Osteocyte (in vitro differentiated cells): ENCODE measurements around the gene REC8. TPM values are rescaled to one million over a fixed set of nuclear protein-coding genes. Genes with fewer than 3 reads are reported as not detected.

ENCODE experiments used
- DNase-seq: peaks from one replicate; pipeline ENCODE4 v3.0.0; 2021; ENCODE audit warnings: mixed read lengths; ENCODE audit not compliant: unreplicated experiment; ENCODE audit errors: extremely low spot score
- H3K27ac Mint-ChIP-seq: one replicate; pipeline ENCODE4 v1.8.0; 2021; ENCODE audit warnings: mild to moderate bottlenecking, mixed read lengths; ENCODE audit not compliant: unreplicated experiment
- H3K27me3 Mint-ChIP-seq: one replicate; pipeline ENCODE4 v1.8.0; 2021; ENCODE audit warnings: mixed read lengths; ENCODE audit not compliant: unreplicated experiment
- H3K36me3 Mint-ChIP-seq: one replicate; pipeline ENCODE4 v1.8.0; 2021; ENCODE audit warnings: mixed read lengths; ENCODE audit not compliant: unreplicated experiment
- H3K4me1 Mint-ChIP-seq: one replicate; pipeline ENCODE4 v1.8.0; 2021; ENCODE audit warnings: mixed read lengths; ENCODE audit not compliant: unreplicated experiment
- H3K4me3 Mint-ChIP-seq: one replicate; pipeline ENCODE4 v1.8.0; 2021; ENCODE audit warnings: mild to moderate bottlenecking, moderate library complexity, mixed read lengths; ENCODE audit not compliant: unreplicated experiment
- H3K9me3 Mint-ChIP-seq: one replicate; pipeline ENCODE4 v1.8.0; 2021; ENCODE audit warnings: mixed read lengths; ENCODE audit not compliant: unreplicated experiment
- CTCF ChIP-seq: fragments of 200-600 bp; sonication (generic); IDR thresholded peaks from 2 replicates; pipeline ENCODE4 v1.5.0; 2021; ENCODE audit warnings: antibody characterized with exemption, mild to moderate bottlenecking, moderate library complexity
- total RNA-seq: library from RNA; stranded (reverse); gene quantifications from 2 replicates; pipeline ENCODE4 v1.2.1, GENCODE V29; 2021

Gene REC8
- total RNA-seq, 1 donor from 2014 or later = 8.1 TPM

GRCh38 chr14:24145690-24146452 lies 26.0 kb upstream of the REC8 start:
- Mint-ChIP-seq H3K9me3 (no peaks in the 10 kb centered on the region), H3K36me3 (peaks cover 15% of the 10 kb centered on the region), H3K4me1 (peaks cover 30% of the 10 kb centered on the region), H3K27me3 (no peaks in the 10 kb centered on the region), H3K27ac (peak overlapping the region; percentile 99), H3K4me3 (peak overlapping the region; percentile 99)
- no peak for DNase-seq
- no peak for TF ChIP-seq CTCF

GRCh38 chr14:24146453-24146977 lies 25.4 kb upstream of the REC8 start, which contains the start of gene PSME2:
Gene PSME2 (minus strand): TSS chr14:24146610. CDS start chr14:24146581, 29 bp downstream.
- DNase-seq = peak; percentile 99
- peak within 1 kb of the TSS; percentile 99 for H3K4me3 Mint-ChIP-seq
- H3K9me3 Mint-ChIP-seq = no peaks in the 10 kb centered on the region
- peak within 1 kb of the TSS; percentile 99 for H3K27ac Mint-ChIP-seq
- H3K27me3 Mint-ChIP-seq = no peaks in the 10 kb centered on the region
- H3K36me3 Mint-ChIP-seq = peaks cover 18% of the 10 kb centered on the region
- no peak for TF ChIP-seq CTCF
- H3K4me1 Mint-ChIP-seq = peaks cover 30% of the 10 kb centered on the region

- H3K4me3 Mint-ChIP-seq = peak within 1 kb of the TSS; percentile 99
- H3K27ac Mint-ChIP-seq = peak within 1 kb of the TSS; percentile 99
- H3K4me1 Mint-ChIP-seq = peaks cover 27% of the 10 kb centered on the region
- peak; percentile 98 for DNase-seq
- H3K36me3 Mint-ChIP-seq = peaks cover 21% of the 10 kb centered on the region
- no peaks in the 10 kb centered on the region for H3K27me3 Mint-ChIP-seq
- H3K9me3 Mint-ChIP-seq = no peaks in the 10 kb centered on the region
- TF ChIP-seq CTCF = no peak
These were observed 24.7 kb upstream of the REC8 start, which contains the start of gene RNF31 for GRCh38 chr14:24146978-24147760. Gene RNF31 (plus strand): TSS chr14:24147498. CDS start chr14:24147699, 201 bp downstream.

DNA sequence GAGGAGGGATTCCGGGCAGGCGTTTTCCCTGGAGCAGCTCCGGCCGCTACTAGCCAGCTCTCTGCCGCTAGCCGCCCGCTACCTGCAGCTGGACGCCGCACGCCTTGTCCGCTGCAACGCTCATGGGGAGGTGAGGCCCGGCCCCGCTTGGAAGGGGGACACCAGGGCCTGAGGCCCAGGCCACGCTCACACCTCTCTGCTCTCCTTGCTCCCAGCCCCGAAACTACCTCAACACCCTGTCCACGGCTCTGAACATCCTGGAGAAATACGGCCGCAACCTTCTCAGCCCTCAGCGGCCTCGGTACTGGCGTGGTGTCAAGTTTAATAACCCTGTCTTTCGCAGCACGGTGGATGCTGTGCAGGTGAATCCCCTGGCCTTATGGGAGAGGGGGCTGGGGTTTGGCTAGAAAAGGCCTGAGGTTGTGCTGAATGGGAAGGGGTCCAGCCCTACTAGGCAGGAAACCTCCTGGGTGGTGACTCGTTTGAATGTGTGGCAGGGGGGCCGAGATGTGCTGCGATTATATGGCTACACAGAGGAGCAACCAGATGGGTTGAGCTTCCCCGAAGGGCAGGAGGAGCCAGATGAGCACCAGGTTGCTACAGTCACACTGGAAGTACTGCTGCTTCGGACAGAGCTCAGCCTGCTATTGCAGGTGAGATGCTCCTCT lies 24.0 kb upstream of the REC8 start:
- Mint-ChIP-seq H3K27me3 (no peaks in the 10 kb centered on the region), H3K27ac (no peak overlapping the region), H3K4me1 (peaks cover 24% of the 10 kb centered on the region), H3K4me3 (peak overlapping the region; percentile 99), H3K9me3 (no peaks in the 10 kb centered on the region), H3K36me3 (peaks cover 21% of the 10 kb centered on the region)
- no peak for TF ChIP-seq CTCF
- DNase-seq = no peak
